Suprapubic skin (tissue), 4 donors: ENCODE measurements around the gene SCAF1.

Experiments
- POLR2A ChIP-seq, 2 donors: fragments of 450-650 bp; IDR thresholded peaks; one replicate each; pipeline ENCODE4 v1.6.1; 2017; ENCODE audit warnings: antibody characterized with exemption in 2 of 2, mild to moderate bottlenecking in 2 of 2, moderate library complexity in 2 of 2
- POLR2AphosphoS5 ChIP-seq, 3 donors: sonication (generic); formaldehyde crosslinking; IDR thresholded peaks; one replicate each; pipeline ENCODE4 v1.6.1; 2017; ENCODE audit warnings: antibody characterized with exemption in 3 of 3

GRCh38 chr19:49596954-49597702 is 44.9 kb upstream of the SCAF1 start:
- TF ChIP-seq POLR2AphosphoS5 (IDR thresholded peaks at IDR 0.05) (no peak), POLR2A (IDR thresholded peaks at IDR 0.05) (no peak)
